ELR (cell line): ENCODE data around the gene CTU2.

Experiments used
- DNase-seq: peaks from one replicate; pipeline ENCODE4 v3.0.0-alpha.2; 2015; ENCODE audit warnings: low read depth

Gene CTU2

GRCh38 chr16:88714420-88715302 lies 8.4 kb downstream of the CTU2 start:
- DNase-seq: no peak

GRCh38 chr16:88715312-88716190 lies 9.2 kb downstream of the CTU2 start:
- DNase-seq: no peak

GRCh38 chr16:88716201-88716600 lies 9.9 kb downstream of the CTU2 start:
- DNase-seq: no peak

GRCh38 chr16:88716601-88717001 lies 10.3 kb downstream of the CTU2 start:
- DNase-seq: no peak

GRCh38 chr16:88718178-88718577 lies 11.9 kb downstream of the CTU2 start:
- no peak for DNase-seq

- no peak for DNase-seq
Measured at GRCh38 chr16:88719267-88719932, 13.1 kb downstream of the CTU2 start.

- no peak for DNase-seq
Measured at GRCh38 chr16:88719933-88720296, 13.6 kb downstream of the CTU2 start.

GRCh38 chr16:88720396-88720970 lies 14.2 kb downstream of the CTU2 start:
- DNase-seq: no peak

- DNase-seq: no peak
Measured at GRCh38 chr16:88721236-88721635, 14.9 kb downstream of the CTU2 start.

- no peak for DNase-seq
Measured at GRCh38 chr16:88721815-88722755, 15.8 kb downstream of the CTU2 start.

- DNase-seq: no peak
Measured at GRCh38 chr16:88722784-88723506, 16.6 kb downstream of the CTU2 start.

- no peak for DNase-seq
Measured at GRCh38 chr16:88723507-88723887, 17.2 kb downstream of the CTU2 start.

GRCh38 chr16:88723911-88724310 lies 17.6 kb downstream of the CTU2 start:
- no peak for DNase-seq

- no peak for DNase-seq
Measured at GRCh38 chr16:88724855-88725555, 18.7 kb downstream of the CTU2 start.

- no peak for DNase-seq
Measured at GRCh38 chr16:88725609-88726407, 19.5 kb downstream of the CTU2 start.

GRCh38 chr16:88726408-88726749 lies 20.1 kb downstream of the CTU2 start:
- no peak for DNase-seq

GRCh38 chr16:88726981-88727380 lies 20.7 kb downstream of the CTU2 start:
- DNase-seq: no peak

GRCh38 chr16:88727871-88728270 lies 21.6 kb downstream of the CTU2 start:
- DNase-seq: no peak
